Chondrocyte (in vitro differentiated cells): ENCODE measurements around the gene SLAIN2. TPM values are rescaled to one million over a fixed set of nuclear protein-coding genes. Genes with fewer than 3 reads are reported as not detected.
A peak's percentile ranks its signal among the peaks of the same experiment; 100 is the strongest.

Experiments used
- DNase-seq: peaks from one replicate; pipeline ENCODE4 v3.0.0; 2021; ENCODE audit warnings: mixed read lengths, low spot score
- H3K27ac Mint-ChIP-seq: one replicate; pipeline ENCODE4 v1.8.0; 2021; ENCODE audit warnings: mild to moderate bottlenecking, moderate library complexity, mixed read lengths; ENCODE audit not compliant: unreplicated experiment
- H3K27me3 Mint-ChIP-seq: 2 replicates; pipeline ENCODE4 v1.8.0; 2021; ENCODE audit warnings: low read depth, mixed read lengths
- H3K36me3 Mint-ChIP-seq: 2 replicates; pipeline ENCODE4 v1.8.0; 2021; ENCODE audit warnings: low read depth, mixed read lengths
- H3K4me1 Mint-ChIP-seq: 2 replicates; pipeline ENCODE4 v1.8.0; 2021; ENCODE audit warnings: low read depth, mild to moderate bottlenecking, mixed read lengths
- H3K4me3 Mint-ChIP-seq: one replicate; pipeline ENCODE4 v1.8.0; 2021; ENCODE audit warnings: mild to moderate bottlenecking, moderate library complexity, mixed read lengths; ENCODE audit not compliant: unreplicated experiment
- H3K9me3 Mint-ChIP-seq: 2 replicates; pipeline ENCODE4 v1.8.0; 2021; ENCODE audit warnings: low read depth, mixed read lengths
- total RNA-seq: library from RNA; stranded (reverse); gene quantifications from 3 replicates; pipeline ENCODE4 v1.2.1, GENCODE V29; 2021
- TF ChIP-seq, protein P1 (sequence below): fragments of 200-600 bp; sonication (generic); IDR thresholded peaks from 2 replicates; pipeline ENCODE4 v1.5.0; 2021; ENCODE audit warnings: antibody characterized with exemption, mild to moderate bottlenecking, moderate library complexity

Gene SLAIN2
- total RNA-seq, 1 donor from 2014 or later = 84.2 TPM

GRCh38 chr4:48345542-48345941 is 4.2 kb downstream of the SLAIN2 start:
- H3K9me3 Mint-ChIP-seq = no peaks in the 10 kb centered on the region

GRCh38 chr4:48346594-48346993 is 5.3 kb downstream of the SLAIN2 start:
- Mint-ChIP-seq H3K36me3 (no peaks in the 10 kb centered on the region), H3K4me3 (no peak overlapping the region), H3K27me3 (no peaks in the 10 kb centered on the region), H3K9me3 (no peaks in the 10 kb centered on the region), H3K4me1 (peaks cover 73% of the 10 kb centered on the region), H3K27ac (peak overlapping the region; percentile 56)
- no peak for DNase-seq
- TF ChIP-seq, protein P1, sequence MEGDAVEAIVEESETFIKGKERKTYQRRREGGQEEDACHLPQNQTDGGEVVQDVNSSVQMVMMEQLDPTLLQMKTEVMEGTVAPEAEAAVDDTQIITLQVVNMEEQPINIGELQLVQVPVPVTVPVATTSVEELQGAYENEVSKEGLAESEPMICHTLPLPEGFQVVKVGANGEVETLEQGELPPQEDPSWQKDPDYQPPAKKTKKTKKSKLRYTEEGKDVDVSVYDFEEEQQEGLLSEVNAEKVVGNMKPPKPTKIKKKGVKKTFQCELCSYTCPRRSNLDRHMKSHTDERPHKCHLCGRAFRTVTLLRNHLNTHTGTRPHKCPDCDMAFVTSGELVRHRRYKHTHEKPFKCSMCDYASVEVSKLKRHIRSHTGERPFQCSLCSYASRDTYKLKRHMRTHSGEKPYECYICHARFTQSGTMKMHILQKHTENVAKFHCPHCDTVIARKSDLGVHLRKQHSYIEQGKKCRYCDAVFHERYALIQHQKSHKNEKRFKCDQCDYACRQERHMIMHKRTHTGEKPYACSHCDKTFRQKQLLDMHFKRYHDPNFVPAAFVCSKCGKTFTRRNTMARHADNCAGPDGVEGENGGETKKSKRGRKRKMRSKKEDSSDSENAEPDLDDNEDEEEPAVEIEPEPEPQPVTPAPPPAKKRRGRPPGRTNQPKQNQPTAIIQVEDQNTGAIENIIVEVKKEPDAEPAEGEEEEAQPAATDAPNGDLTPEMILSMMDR = no peak

More at GRCh38 chr4:48345542-48345941, 4.2 kb downstream of the SLAIN2 start:
- Mint-ChIP-seq H3K27me3 (no peaks in the 10 kb centered on the region), H3K4me1 (peaks cover 66% of the 10 kb centered on the region), H3K4me3 (no peak overlapping the region), H3K36me3 (no peaks in the 10 kb centered on the region), H3K27ac (no peak overlapping the region)
- DNase-seq = no peak
- TF ChIP-seq, protein P1 = no peak

GRCh38 chr4:48347282-48347921 is 6.1 kb downstream of the SLAIN2 start:
- H3K4me1 Mint-ChIP-seq = peaks cover 76% of the 10 kb centered on the region
- no peaks in the 10 kb centered on the region for H3K36me3 Mint-ChIP-seq
- H3K9me3 Mint-ChIP-seq = no peaks in the 10 kb centered on the region
- H3K4me3 Mint-ChIP-seq = no peak overlapping the region
- no peak for DNase-seq
- TF ChIP-seq, protein P1 = no peak
- H3K27me3 Mint-ChIP-seq = no peaks in the 10 kb centered on the region
- no peak overlapping the region for H3K27ac Mint-ChIP-seq

DNA sequence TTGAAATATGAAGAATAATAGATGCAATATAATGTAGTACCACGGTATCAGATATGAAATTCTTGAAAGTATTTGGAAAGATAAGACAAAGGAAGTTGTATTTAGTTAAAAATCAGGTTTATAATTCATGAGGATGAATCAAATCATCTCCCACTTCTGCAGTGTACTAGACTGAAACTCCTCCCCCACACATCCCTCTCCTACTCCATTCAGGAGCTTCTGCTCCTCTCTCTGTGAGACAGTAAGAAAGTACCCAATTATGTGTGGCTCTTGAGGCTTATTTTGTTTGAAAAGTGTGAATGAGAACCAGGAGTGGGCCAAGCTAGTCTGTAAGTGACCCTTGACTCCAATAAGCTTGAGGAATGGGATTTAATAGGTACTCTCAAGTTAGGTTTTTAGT is 9.5 kb downstream of the SLAIN2 start:
- no peaks in the 10 kb centered on the region for H3K27me3 Mint-ChIP-seq
- DNase-seq = no peak

DNA sequence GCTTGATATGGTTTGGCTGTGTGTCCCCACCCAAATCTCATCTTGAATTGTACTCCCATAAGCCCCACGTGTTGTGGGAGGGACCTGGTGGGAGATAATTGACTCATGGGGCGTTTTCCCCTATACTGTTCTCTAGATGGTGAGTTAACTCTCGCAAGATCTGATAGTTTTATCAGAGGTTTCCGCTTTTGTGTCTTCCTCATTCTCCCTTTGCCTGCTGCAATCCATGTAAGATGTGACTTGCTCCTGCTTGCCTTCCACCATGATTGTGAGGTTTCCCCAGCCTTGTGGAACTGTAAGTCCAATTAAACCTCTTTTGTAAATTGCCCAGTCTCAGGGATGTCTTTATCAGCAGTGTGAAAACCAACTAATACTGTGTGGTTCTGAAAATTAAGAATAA is 11.5 kb downstream of the SLAIN2 start:
- Mint-ChIP-seq H3K27me3 (no peaks in the 10 kb centered on the region), H3K27ac (peak overlapping the region; percentile 57), H3K9me3 (peaks cover 3% of the 10 kb centered on the region), H3K36me3 (no peaks in the 10 kb centered on the region), H3K4me3 (no peak overlapping the region), H3K4me1 (peaks cover 56% of the 10 kb centered on the region)
- TF ChIP-seq, protein P1 = no peak
- DNase-seq = no peak

More for the DNA sequence above, 9.5 kb downstream of the SLAIN2 start:
- no peak overlapping the region for H3K27ac Mint-ChIP-seq
- no peak overlapping the region for H3K4me3 Mint-ChIP-seq
- peaks cover 59% of the 10 kb centered on the region for H3K4me1 Mint-ChIP-seq
- H3K9me3 Mint-ChIP-seq = peaks cover 3% of the 10 kb centered on the region
- TF ChIP-seq, protein P1 = no peak
- no peaks in the 10 kb centered on the region for H3K36me3 Mint-ChIP-seq
